ENCODE measurements around the gene GRAMD4.
"Not testable (repeated sequence)": the region's sequence is repeated elsewhere in the genome, so short reads cannot be mapped to it uniquely, and the experiment has no call there.

Gene GRAMD4

DNA sequence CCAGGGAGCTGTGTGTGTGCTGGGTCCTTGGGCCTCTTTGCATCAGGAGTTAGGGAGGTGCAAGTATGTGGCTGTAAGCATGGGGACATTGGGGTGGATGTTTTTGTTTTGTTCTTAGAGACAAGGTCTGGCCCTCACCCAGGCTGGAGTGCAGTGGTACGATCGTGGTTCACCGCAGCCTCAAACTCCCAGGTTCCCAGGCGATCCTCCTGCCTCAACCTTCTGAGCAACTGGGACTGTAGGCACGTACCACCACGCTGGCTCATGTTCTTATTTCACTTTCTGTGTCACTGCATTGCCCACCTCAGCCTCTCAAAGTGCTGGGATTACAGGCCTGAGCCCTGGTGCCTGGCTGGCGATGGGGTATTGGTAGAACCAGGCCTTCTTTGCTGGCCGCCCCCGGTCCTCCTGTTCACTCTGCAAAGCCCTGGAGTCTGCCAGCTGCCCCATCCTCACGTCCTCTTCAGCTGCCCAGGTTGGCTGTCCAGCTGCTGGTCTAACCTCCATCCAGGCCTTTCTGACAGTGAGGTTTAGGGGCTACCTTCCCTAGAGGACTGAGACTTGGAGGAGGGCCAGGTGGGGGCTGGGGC, 851 bp upstream of the GRAMD4 start:
- no peak for DNase-seq (ENCODE audit: low spot score)

DNA sequence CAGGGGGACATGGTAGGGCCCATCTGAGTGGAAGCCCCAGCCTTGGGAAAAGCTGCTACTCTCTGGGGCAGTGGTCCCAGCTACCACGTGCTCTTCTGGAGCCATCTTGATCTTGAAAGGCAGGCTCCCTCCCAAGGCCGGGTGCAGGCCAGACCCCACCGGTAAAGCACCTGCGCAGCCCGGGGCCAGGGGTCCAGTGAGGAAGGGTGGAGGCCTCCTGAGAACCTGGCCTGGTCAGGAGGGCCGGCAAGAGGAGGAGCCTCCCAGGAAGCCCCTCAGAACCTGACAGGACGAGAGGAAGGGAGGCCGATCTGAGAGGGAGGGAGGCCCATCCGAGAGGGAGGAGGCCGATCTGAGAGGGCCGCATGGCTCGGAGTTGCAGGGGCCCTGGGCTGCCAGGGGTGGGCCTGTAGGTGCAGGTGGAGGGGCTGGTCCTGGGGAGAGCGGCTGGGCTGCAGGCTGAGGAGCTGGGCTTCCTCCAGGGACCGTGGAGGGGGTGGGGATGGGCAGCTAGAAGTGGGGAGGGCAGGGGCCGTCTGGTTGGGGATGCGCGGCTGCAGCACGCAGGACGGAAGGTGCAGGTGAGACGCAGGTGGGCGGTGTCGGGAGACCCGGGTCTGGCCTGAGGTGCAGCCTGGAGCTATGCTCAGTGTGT, 529 bp downstream of the GRAMD4 start:
- DNase-seq (ENCODE audit: low spot score): no peak

DNA sequence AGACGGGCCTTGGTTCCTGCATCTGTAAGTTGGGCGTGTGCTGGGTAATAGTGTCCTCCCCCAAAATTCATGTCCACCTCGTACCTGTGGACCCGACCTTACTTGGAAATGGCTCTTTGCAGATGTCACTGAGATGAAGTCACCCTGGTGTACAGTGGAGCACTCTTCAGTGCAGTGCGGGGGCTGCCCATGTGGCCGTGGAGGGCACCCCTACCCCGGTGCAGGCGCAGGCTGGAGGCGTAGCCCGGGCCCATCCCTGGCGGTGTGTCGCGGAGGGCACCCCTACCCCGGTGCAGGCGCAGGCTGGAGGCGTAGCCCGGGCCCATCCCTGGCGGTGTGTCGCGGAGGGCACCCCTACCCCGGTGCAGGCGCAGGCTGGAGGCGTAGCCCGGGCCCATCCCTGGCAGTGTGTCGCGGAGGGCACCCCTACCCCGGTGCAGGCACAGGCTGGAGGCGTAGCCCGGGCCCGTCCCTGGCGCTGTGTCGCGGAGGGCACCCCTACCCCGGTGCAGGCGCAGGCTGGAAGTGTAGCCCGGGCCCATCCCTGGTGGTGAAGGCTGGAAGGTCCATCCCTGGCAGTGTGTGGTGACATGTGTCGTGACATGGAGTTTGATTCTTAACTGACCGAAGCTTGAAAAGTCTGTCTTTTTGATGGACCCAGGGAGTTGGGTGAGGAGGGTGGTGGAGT, 1.2 kb downstream of the GRAMD4 start:
- DNase-seq (ENCODE audit: low spot score): not testable (repeated sequence)

DNA sequence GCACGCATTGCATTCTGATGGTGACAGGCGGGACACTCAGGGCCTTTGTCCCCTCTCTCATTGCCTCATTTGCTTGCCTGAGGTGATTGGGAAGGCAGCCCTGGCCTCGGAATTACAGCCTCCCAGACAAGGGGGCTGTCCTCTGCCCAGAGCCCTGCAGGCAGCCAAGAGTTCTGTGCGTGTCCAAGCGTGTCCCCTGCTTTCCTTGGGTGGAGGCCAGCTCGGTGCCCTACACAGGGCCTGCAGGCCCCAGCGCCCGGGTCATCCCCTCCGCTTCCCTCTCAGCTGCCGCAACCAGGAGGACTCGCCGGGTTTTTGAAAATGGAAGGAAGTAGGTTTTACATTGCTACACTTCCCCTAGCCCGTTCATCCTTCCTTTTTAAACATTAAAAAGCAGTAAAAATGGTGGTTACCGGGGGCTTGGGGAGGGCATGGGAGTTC, 1.9 kb downstream of the GRAMD4 start:
- no peak for DNase-seq (ENCODE audit: low spot score)

DNA sequence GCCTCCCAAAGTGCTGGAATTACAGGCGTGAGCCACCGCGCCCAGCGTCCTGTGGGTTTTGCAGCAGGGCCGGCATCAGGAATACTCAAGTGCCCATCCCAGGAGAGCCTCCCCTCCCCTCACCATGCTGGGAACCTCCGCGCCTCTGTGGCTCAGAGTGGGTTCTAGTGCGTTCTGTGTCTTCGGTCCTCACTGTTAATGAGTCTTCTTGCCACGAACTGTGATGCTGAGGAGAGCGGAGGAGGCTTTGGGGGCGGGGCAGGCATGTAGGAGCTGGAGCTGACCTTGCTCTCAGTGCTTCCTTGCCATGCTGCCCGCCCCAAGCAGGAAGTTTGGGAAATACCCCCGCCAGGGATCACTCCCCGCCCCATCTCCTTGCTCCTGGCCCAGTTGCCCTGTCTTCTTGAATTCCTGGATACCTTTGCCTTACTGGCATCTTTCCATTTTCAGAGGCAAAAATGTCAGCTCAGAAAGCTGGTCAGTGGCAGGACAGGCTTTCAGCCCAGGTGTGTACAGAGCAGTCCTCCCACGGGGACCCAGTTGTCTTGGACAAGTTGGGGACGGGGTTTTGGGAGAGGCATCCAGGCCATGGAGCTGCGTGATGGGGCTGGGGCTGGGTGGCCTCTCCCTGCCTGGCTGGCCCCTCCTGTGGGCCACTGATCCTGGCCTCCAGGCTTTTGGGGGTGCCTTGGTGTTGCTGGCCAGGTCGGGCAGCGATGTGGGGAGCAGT, 5.1 kb downstream of the GRAMD4 start:
- no peak for DNase-seq (ENCODE audit: low spot score)

DNA sequence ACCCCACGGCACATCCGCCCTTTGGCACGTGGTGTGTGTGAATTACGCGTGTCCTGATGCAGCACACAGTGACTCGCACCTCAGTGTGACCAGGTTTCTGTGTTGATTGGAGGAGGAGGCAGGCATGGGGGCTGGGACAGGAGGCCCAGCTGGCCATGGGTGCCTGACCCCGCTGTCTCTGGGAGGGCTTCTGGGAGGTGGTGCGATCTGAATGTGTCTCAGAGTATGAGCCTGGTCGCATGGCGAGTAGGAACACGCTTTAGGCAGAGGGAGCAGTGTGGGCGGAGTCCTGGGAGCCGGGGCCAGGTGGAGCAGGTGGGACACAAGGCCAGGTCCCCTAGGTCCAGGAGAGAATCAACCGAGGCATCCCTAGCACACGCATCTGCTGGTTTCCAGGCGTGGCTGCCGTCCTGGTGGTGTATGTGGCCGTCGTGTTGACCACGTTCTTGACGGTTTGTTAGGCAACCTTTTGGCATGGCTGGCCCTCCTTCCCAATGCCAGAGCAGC, 5.7 kb downstream of the GRAMD4 start:
- no peak for DNase-seq (ENCODE audit: low spot score)

DNA sequence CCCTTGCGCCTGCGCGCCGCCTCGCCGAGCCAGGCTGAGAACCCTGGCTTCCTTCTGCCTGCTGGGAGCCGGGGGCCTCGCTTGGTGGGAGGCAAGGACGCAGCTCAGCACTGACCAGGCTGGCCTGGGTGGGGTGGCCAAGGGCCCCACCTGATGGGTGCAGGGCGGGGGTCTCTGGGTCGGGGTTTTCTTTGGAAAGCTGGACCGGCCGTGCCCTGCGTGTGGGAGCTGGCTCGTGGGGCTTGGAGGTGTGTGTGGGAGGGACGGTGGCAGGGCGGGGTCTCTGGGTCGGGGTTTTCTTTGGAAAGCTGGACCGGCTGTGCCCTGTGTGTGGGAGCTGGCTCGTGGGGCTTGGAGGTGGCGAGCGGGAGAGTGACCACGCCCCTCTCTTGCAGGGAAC, 6.2 kb downstream of the GRAMD4 start:
- no peak for DNase-seq (ENCODE audit: low spot score)

DNA sequence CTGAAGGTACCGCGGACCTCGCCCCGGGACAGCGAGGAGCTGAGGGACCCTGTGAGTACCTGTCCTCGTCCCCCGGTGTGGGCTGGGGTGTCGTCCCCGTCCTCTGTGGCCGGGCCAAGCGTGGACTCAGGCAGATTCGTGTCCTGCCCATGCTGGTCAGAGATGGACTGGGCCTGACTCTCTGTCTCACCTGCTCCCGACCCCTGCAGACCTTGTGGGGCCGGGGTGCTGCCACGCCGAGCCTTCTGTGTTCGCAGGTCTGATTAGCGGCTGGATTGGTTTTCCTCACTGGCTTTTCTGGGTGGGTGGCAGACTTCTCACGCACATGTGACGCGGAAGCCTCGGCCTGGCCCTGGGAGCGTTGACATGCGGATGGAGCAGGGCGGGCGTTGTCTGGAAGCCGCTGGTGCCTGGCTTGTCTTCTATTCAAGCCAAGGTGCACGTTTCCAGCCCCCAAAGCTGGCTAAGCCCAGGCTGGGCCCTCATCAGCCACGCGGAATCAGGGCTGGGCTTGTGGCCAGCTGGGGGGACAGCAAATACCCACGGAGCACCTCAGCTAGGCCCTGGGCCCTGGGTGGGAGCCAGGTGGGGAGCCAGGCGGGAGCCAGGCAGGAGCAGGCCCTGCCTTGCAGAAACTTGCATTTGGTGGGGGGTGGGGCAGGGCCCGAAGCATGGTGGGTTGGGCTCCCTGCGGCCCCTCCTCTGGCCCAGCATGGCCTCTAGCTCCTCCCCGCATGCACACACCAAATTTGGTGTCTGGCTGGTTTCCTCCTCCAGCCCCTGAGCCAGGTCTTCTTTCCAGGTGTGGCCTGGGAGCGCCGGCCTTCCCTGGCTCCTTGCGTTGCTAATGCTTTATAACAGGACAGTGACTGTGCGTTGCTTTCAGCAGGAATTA, 7.0 kb downstream of the GRAMD4 start:
- no peak for DNase-seq (ENCODE audit: low spot score)

DNA sequence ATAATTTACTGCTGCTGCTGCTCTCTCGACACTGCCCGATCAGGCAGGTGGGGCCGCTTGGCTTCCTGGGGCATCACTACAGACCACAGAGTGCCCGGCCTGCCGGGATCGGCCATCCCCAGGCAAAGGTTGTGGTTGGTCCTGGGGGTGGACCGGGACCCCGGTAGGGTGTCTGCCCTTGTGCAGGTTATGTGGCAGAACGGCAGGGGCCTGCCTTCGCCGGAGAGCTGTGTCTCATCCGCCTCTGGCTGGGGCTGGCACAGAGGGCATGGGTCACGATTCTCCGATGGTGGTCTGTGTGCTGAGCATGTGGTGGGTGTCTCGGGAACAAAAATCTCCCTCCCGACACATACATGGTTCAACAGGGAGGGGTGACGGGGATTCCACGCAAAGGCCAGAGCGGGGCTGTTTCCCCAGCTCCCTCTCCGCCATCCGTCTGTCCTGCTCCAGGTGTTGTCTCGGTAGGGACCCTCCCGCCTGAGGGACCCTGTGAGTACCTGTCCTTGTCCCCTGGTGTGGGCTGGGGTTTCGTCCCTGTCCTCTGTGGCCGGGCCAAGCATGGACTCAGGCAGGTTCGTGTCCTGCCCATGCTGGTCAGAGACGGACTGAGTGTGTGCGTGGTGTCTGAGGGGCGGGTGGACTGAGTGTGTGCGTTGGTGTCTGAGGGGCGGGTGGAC, 7.8 kb downstream of the GRAMD4 start:
- no peak for DNase-seq (ENCODE audit: low spot score)

DNA sequence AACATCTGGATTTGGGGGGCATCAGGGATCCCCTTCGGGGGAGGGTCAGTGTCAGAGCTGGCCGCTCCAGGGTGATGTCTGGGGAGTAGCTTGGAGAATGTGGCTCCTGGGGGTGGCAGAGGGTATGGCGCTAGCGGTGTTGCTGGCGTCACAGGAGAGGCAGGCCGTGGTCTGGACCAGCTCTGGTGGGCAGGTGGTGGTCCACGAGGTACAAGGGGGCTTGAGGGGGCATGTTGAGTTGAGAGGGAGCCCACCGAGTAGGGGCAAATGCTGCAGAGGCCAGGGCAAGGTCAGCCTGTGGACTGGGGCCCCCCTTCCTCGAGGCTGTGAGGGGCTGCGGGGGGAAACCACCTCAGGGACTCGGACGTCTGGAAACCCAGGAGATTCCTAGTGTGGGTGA, 8.6 kb downstream of the GRAMD4 start:
- no peak for DNase-seq (ENCODE audit: low spot score)

DNA sequence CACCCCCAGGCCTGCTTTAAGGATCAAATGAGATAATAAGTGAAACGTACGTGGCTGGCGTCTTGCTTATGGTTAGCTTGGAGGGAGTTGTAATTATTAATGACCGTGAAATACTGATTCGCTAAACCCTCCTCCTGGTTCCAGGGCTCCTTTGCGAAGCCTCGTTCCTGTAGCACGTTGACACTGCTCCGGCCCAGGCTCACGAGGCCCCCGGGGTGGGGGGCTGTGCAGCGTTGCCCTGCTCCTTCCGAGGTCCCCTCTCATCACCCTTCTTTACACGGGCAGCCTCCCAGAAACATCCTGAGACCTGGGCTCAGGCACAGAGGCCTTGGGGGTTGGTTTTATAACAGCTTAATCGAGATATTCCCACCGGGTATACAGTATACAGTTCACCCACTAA, 9.1 kb downstream of the GRAMD4 start:
- DNase-seq (ENCODE audit: low spot score): no peak

DNA sequence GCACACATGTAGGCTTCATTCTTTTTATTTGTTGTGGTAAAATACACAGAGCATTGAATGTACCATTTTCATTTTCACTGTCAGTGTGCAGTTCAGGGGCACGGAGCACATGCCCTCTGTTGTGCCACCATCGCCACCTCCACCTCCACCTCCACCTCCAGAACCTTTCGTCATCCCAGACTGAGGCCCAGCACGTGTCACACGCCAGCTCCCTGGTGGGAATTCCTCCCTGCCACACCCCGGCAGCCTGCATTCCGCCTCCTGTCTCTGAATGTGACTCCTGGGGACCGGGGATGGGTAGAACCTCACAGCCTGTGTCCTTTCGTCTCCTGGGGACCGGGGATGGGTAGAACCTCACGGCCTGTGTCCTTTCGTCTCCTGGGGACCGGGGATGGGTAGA, 10.9 kb downstream of the GRAMD4 start:
- no peak for DNase-seq (ENCODE audit: low spot score)

DNA sequence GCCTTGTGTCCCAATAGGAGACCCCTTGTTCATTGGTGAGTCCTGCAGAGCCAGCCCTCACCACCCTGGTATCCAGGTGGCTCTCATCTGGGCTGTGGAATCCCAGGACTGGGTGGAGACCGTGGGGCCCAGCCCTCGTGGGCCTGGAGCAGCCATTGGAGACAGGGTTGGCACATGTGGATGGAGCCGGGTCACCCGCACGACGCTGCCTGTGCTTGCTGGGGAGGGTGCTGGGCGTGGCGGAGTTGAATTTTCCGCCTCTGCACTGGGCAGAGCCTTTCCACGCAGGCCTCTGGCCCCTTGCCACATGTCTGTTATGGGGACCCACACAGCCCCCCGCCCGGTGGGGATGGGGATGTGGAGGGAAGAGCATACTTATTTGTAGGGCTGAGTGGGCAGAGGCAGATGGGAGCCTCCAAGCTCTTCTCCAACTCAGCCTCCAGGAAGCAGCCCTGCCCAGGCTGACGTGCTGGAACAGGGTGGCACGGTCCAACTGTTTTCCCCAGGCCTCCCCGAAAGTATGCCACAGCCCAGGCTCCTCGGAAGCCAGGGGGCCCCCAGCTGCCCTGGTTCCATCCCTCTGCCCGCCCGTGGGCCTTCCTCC, 12.6 kb downstream of the GRAMD4 start:
- no peak for DNase-seq (ENCODE audit: low spot score)

DNA sequence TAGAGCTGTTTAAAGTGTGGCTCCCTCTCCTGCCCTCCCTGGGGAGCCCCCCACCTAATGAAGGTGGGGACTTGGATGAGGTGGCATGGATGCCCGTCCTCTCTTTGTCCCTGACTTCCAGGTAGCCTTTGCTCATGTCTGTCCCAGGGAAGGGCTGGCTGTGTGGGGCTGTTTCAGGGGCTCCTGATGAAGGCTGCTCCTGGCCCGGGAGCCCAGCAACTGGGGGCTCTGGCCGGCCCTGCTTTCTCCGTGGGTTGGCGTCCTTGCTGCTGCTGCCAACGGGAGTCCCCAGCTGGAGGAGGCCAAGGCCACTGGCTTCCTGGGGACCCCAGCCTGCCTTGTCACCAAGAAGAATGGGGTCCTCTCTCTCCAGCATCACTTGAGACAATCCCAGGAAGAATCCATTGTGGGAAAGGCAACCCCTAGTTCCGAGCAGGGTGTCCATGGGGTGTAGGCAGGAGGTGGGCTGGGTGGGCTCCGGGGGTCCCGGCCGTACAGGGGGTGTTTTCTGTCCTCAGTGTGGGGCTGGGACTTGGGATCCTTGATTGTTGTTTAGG, 13.2 kb downstream of the GRAMD4 start:
- DNase-seq (ENCODE audit: low spot score): no peak

DNA sequence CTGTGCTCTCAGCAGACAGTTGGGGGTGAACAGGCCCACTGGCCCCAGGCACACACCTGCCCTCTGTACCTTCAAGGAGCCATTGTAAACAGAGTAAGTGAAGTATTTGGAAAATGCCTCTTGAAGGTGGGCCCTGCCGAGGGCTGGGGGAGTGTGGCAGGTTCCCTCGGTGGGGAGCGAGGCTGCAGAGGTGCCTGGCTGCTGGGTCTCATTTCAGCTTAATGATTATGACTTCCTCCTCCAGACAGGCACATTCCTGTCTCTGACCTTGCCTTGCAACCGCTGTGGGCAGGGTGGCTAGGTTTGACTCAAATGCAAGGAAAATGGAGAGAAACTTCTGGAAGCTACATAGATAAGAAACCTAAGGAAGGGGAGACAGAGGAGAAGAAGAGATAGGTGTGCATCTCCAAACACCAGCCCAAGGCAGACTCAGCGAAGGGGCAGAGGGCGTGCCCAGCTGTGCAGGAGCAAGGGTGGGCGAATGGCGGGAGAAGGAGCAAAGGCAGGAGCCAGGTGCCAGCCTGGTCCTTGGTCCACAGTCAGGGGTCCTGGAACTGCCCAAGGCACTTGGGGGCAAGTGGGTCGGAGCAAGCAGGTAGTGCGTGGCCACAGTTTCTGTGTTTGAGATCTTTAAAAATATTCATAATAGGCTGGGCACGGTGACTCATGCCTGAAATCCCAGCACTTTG, 14.0 kb downstream of the GRAMD4 start:
- no peak for DNase-seq (ENCODE audit: low spot score)

DNA sequence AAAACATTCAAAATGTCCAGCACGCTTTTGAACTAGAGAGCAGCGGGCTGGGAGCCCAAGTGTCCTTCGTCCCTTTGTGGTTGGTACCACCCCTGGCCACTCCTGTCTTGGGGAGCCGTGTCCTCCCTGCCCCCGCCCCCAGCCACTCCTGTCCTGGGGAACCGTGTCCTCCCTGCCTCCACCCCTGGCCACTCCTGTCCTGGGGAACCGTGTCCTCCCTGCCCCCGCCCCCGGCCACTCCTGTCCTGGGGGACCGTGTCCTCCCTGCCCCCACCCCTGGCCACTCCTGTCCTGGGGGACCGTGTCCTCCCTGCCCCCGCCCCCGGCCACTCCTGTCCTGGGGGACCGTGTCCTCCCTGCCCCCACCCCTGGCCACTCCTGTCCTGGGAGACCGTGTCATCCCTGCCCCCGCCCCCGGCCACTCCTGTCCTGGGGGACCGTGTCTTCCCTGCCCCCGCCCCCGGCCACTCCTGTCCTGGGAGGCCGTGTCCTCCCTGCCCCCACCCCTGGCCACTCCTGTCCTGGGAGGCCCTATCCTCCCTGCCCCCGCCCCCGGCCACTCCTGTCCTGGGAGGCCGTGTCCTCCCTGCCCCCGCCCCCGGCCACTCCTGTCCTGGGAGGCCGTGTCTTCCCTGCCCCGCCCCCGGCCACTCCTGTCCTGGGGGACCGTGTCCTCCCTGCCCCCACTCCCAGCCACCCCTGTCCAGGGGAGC, 14.9 kb downstream of the GRAMD4 start:
- not testable (repeated sequence) for DNase-seq (ENCODE audit: low spot score)

DNA sequence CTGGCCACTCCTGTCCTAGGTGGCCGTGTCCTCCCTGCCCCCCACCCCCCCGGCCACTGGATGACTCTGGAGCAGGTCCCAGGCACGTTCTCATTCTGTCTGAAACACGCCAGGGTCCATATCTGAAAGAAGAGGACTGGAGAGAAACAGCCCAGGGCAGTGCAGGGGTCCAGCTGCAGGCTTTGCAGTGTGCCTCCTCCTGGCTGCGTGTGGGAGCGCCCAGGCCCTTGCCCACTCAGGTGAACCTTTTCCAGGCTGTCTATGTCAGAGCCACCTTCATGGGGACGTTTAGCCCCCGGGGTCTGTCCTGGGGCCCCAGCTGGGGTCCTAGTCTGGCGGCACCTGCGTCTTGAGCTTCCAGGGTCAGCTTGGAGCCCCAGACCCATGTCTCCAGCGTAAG, 15.6 kb downstream of the GRAMD4 start:
- DNase-seq (ENCODE audit: low spot score): no peak

DNA sequence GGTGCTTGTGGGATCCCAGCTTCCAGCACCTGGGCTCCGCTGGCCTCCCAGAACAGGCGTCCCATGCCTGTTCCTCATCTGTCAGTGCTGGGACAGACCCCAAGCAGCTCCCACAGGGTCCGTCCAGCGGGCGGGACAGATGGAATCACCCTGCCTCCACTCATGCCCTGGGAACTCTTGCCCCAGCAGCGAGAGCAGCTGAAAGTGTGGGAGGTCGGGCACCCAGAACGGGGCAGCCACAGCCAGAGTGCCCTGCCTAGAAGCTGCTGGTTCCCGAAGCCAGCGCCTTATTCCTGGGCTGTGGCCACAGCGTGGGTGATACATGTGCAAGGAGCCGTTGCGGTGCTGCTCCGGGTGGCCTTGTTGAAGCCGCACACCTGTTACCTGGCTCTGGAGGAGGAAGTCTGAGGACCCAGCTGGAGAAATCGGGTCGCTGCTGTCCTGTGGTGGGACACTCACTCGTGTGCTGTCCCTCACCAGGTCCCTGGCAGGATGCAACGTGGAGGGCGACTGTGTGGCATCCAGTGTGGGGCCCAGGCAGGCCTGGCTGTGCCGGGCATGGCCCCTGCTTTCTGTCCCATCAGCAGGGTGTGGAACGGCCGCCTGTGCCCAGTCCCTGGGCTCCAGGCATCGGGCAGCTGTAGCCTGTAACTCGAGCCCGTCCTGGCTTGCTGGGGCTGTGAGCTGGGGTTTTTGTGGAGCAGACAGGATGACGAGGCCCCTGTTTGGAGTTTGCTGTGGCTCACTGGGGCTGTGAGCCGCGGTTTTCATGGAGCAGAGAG, 16.2 kb downstream of the GRAMD4 start:
- no peak for DNase-seq (ENCODE audit: low spot score)
